GM12878 (cell line): ENCODE measurements around the gene ZNF581. TPM values are rescaled to one million over a fixed set of nuclear protein-coding genes. Genes with fewer than 3 reads are reported as not detected.
A peak's percentile ranks its signal among the peaks of the same experiment; 100 is the strongest.

Experiments used
- ATAC-seq: fragments of 200-7000 bp; cut with Tn5 transposase; 3 replicates; pipeline ENCODE4 v1.9.1; 2020; ENCODE audit warnings: mild to moderate bottlenecking, moderate library complexity
- BruUV-seq: library from RNA; stranded (reverse); fragments of 400-500 nt; replicated peaks from 2 replicates; lab custom pipeline; 2021; lab: Mats Ljungman, UMichigan
- CTCF ChIA-PET: fragments of 300-600 bp; sonication (Branson Sonifier 250); formaldehyde crosslinking; extraction: SDS; loops from one replicate; lab custom pipeline; 2021; ENCODE audit warnings: inconsistent platforms; lab: Yijun Ruan, JAX
- POLR2A ChIA-PET: fragments of 350-600 bp; formaldehyde crosslinking; extraction: SDS; loops from one replicate; lab custom pipeline; 2021; ENCODE audit warnings: inconsistent platforms; lab: Charles Lee
- RAD21 ChIA-PET: fragments of 300-600 bp; sonication (Branson Sonifier 250); formaldehyde crosslinking; loops from one replicate; lab custom pipeline; 2023; ENCODE audit warnings: antibody characterized with exemption; ENCODE audit not compliant: unreplicated experiment; lab: Charles Lee
- SMC1A ChIA-PET: fragments of 300-600 bp; sonication (Branson Sonifier 250); formaldehyde crosslinking; loops from one replicate; lab custom pipeline; 2023; ENCODE audit not compliant: unreplicated experiment, uncharacterized antibody; lab: Charles Lee
- DNase-seq: peaks from one replicate; pipeline ENCODE4 v3.0.0-alpha.2; 2011; ENCODE audit warnings: low read depth, low spot score
- FAIRE-seq: peaks from 3 replicates; lab custom pipeline; 2011; peaks lifted over from hg19 to GRCh38; lab: Jason Lieb, UNC
- H2AFZ ChIP-seq: 2 replicates; pipeline ENCODE4 v1.6.0; 2011; ENCODE audit warnings: low read depth, low read length, control low read depth; ENCODE audit not compliant: control insufficient read depth
- H3K27ac ChIP-seq: 2 replicates; pipeline ENCODE4 v1.5.1; 2011; ENCODE audit warnings: control low read depth; ENCODE audit not compliant: control insufficient read depth, insufficient read depth
- H3K27me3 ChIP-seq, 2 experiments: replicated peaks in 1 of 2; 2 replicates each; pipeline versions ENCODE4 v1.6.0 to v1.6.1; 2011; ENCODE audit warnings: low read length in 1 of 2; ENCODE audit not compliant: control insufficient read depth in 2 of 2, insufficient read depth in 2 of 2
- H3K36me3 ChIP-seq, 2 experiments: 2 replicates each; pipeline ENCODE4 v1.5.1; 2011; ENCODE audit warnings: low read length in 1 of 2; ENCODE audit not compliant: control insufficient read depth in 2 of 2, insufficient read depth in 2 of 2
- H3K4me1 ChIP-seq: 2 replicates; pipeline ENCODE4 v1.6.1; 2011; ENCODE audit warnings: mild to moderate bottlenecking, low read length, moderate library complexity, mixed read lengths; ENCODE audit not compliant: control insufficient read depth, insufficient read depth
- H3K4me2 ChIP-seq: 2 replicates; pipeline ENCODE4 v1.6.0; 2011; ENCODE audit warnings: control low read depth; ENCODE audit not compliant: control insufficient read depth, insufficient read depth
- H3K4me3 ChIP-seq: fragments of 200-600 bp; sonication (generic); 2 replicates; pipeline ENCODE4 v1.5.1; 2016
- H3K79me2 ChIP-seq: 2 replicates; pipeline ENCODE4 v1.6.0; 2011; ENCODE audit warnings: low read length; ENCODE audit not compliant: control insufficient read depth, insufficient read depth
- H3K9ac ChIP-seq: 2 replicates; pipeline ENCODE4 v1.8.0; 2011; ENCODE audit warnings: low read length, control low read depth, mixed read lengths; ENCODE audit not compliant: control insufficient read depth, insufficient read depth
- H3K9me3 ChIP-seq: replicated peaks from 3 replicates; pipeline ENCODE4 v1.5.1; 2011; ENCODE audit warnings: mild to moderate bottlenecking, low read length; ENCODE audit not compliant: control insufficient read depth, insufficient read depth
- H4K20me1 ChIP-seq: 2 replicates; pipeline ENCODE4 v1.6.0; 2011; ENCODE audit not compliant: control insufficient read depth, insufficient read depth
- ASH2L ChIP-seq: fragments of 300-600, 200-600 bp; sonication (generic); IDR thresholded peaks from 2 replicates; pipeline ENCODE4 v1.6.1; 2017; ENCODE audit warnings: low read depth, mild to moderate bottlenecking, borderline replicate concordance
- BACH1 ChIP-seq: fragments of 450-650 bp; IDR thresholded peaks from 2 replicates; pipeline ENCODE4 v1.6.1; 2017; ENCODE audit warnings: mild to moderate bottlenecking, borderline replicate concordance
- FOXM1 ChIP-seq: IDR thresholded peaks from 2 replicates; pipeline ENCODE4 v1.6.1; 2012; ENCODE audit warnings: low read depth, mild to moderate bottlenecking, inconsistent platforms, low read length, moderate library complexity
- PAX5 ChIP-seq: IDR thresholded peaks from 2 replicates; pipeline ENCODE4 v1.6.1; 2011; ENCODE audit warnings: low read depth, low read length, borderline replicate concordance
- POLR2AphosphoS5 ChIP-seq: IDR thresholded peaks from 2 replicates; pipeline ENCODE4 v1.6.1; 2011; ENCODE audit warnings: mild to moderate bottlenecking, low read length, inconsistent platforms
- RUNX3 ChIP-seq: IDR thresholded peaks from 2 replicates; pipeline ENCODE4 v1.6.1; 2012; ENCODE audit warnings: low read length, inconsistent platforms
- TARDBP ChIP-seq: IDR thresholded peaks from 2 replicates; pipeline ENCODE4 v1.6.1; 2016; ENCODE audit warnings: borderline replicate concordance
- TCF3 ChIP-seq: IDR thresholded peaks from 2 replicates; pipeline ENCODE4 v1.6.1; 2012; ENCODE audit warnings: low read depth, mild to moderate bottlenecking, low read length, borderline replicate concordance; ENCODE audit not compliant: insufficient read depth
- ZNF207 ChIP-seq: fragments of 450-650 bp; IDR thresholded peaks from 2 replicates; pipeline ENCODE4 v1.6.1; 2014; ENCODE audit warnings: antibody characterized with exemption, mild to moderate bottlenecking, borderline replicate concordance
- ZNF384 ChIP-seq: IDR thresholded peaks from 2 replicates; pipeline ENCODE4 v1.6.1; 2012; ENCODE audit warnings: low read depth, mild to moderate bottlenecking, low read length, improper control_type of control experiment, borderline replicate concordance
- WGBS: methylation state at CpG from one replicate; pipeline ENCODE4 v1.1.6; 2016; ENCODE audit warnings: low lambda C conversion rate; ENCODE audit not compliant: insufficient replicate concordance, insufficient coverage; ENCODE audit errors: missing lambda C conversion rate; 5-methylcytosine and 5-hydroxymethylcytosine counted together
- in situ Hi-C: fragments of 300-500 bp; cut with MboI; formaldehyde crosslinking; loops from 9 replicates; pipeline ENCODE4 v1.14.3; 2018; ENCODE audit warnings: mixed read lengths
- intact Hi-C: fragments of 100-400 bp; cut with micrococcal nuclease; formaldehyde crosslinking; loops from one replicate; pipeline ENCODE4 v1.14.2; 2022; ENCODE audit not compliant: unreplicated experiment
- polyA plus RNA-seq, 11 experiments: library from polyadenylated mRNA; depleted of rRNA in 4 of 11; unstranded in 6 of 11; stranded (reverse) in 5 of 11; fragments of >200 nt; fragmentation: Nextera tagmentation in 4 of 11; fragmentation: Illumina TruSeq in 1 of 11; extraction: Ambion mirVana in 4 of 11; extraction: Trizol in 1 of 11; gene quantifications; 1 replicate in 1 of 11; 2 replicates in 10 of 11; pipeline versions ENCODE4 v1.2.1 to v1.2.3, GENCODE V29; 2011 to 2016; ENCODE audit warnings: inconsistent platforms in 2 of 11, missing spikeins in 2 of 11, low read depth in 1 of 11
- total RNA-seq, 4 experiments: library from RNA; depleted of rRNA in 3 of 4; stranded (reverse); fragments of >200 nt in 3 of 4; fragmentation: Illumina TruSeq in 1 of 4; extraction: Trizol in 1 of 4; gene quantifications; 2 replicates each; pipeline versions ENCODE4 v1.2.1 to v1.2.3, GENCODE V29; 2013 to 2021
- TF ChIP-seq, protein P1 (sequence below): fragments of 450-650 bp; IDR thresholded peaks from 2 replicates; pipeline ENCODE4 v1.6.1; 2017; ENCODE audit warnings: antibody characterized with exemption, mild to moderate bottlenecking, moderate library complexity

ZNF581 gene
- total and polyA plus RNA-seq, 10 of the 15 experiments (the other 5 are each of a cell fraction or from before 2014, with no cell fraction given) = 4.7 to 45.4 (median 22.2) TPM

DNA sequence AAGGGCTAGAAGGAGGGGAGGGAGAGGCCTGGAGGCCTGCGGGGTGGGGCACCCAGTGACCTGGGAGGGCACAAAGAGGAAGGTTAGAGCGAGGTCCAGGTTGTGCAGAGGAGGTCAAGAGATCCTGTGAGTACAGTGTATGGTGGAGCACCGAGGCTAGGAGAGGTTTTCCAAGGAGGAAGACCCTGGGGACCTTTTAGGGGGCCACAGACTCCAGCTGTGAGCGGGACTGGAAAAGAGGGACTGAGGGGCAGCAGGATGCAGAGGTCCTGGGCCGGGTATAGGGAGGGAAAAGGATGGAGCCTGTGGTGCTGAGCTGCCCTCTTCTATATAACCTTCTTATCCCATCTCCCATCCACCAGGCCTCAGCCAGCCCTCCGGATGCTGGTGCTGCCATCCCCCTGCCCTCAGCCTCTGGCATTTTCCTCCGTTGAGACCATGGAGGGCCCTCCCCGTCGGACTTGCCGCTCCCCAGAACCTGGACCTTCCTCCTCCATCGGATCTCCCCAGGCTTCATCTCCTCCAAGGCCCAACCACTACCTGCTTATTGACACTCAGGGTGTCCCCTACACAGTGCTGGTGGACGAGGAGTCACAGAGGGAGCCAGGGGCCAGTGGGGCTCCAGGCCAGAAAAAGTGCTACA, 863 bp downstream of the ZNF581 start:
- ATAC-seq = no peak
- CTCF ChIA-PET = interaction anchor here (1.3 to 2.3 kb wide), 3 partner anchors 10 to 27 kb away, joined by 3 to 12 read pairs (median 3); partner anchors contain the start of gene U2AF2
- Histone ChIP-seq H3K9ac (peak overlapping the region; percentile 86), H3K4me1 (peaks cover 31% of the 10 kb centered on the region), H3K4me2 (peak overlapping the region; percentile 91), H2AFZ (no peak overlapping the region), H3K79me2 (peaks cover 65% of the 10 kb centered on the region), H3K36me3 (0 out of 4 replicates have a peak, but pooled peaks cover 0 to 2% of the 10 kb centered on the region in 2 experiments), H4K20me1 (no peaks in the 10 kb centered on the region), H3K27me3 (no peaks in the 10 kb centered on the region), H3K4me3 (peak overlapping the region; percentile 95), H3K27ac (peak overlapping the region; percentile 64), H3K9me3 (no peaks in the 10 kb centered on the region)
- POLR2A ChIA-PET = interaction anchor here (2.1 kb wide), 1 partner anchor 10 kb away, joined by 10 read pairs; the partner anchor contains the start of gene U2AF2
- DNase-seq = no peak
- BruUV-seq = no TSS peak
- TF ChIP-seq POLR2AphosphoS5 (peak; percentile 21; the same call in 1 of the 2 replicates), ZNF384 (no peak)
- intact Hi-C loops = loop anchor here (5.0 kb wide), 2 partner anchors 33 to 42 kb away; partner anchors contain the start of genes EPN1 and ZNF524
- SMC1A ChIA-PET = no interaction called here
- RAD21 ChIA-PET = interaction anchor here (2.4 kb wide), 1 partner anchor 10 kb away, joined by 10 read pairs; the partner anchor contains the start of gene U2AF2
- WGBS = under 1% methylated on average over 12 of the region's 12 CpGs
- in situ Hi-C loops = no loop called here
- FAIRE-seq = no peak

DNA sequence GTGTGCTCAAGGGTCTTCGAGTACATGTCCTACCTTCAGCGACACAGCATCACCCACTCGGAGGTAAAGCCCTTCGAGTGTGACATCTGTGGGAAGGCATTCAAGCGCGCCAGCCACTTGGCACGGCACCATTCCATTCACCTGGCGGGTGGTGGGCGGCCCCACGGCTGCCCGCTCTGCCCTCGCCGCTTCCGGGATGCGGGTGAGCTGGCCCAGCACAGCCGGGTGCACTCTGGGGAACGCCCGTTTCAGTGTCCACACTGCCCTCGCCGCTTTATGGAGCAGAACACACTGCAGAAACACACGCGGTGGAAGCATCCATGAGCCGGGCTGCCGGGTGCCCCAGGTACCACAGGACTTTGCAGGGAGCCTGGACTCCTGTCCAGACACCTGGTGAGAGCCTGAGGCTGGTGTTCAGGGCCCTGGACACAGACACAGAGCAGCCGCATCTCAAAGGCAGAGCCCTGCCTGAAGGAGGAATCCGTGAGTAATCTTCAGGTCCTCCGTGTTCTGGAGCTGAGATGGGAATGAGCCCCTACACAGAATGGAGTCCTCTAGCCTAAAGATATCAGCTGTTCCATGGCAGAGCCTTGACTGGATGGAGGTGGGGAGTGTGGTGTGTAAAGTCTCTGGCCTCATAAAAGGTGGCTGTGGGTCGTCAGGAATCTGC, 1.5 kb downstream of the ZNF581 start:
- TSS peak; percentile 31 for BruUV-seq
- Histone ChIP-seq H3K4me1 (peaks cover 25% of the 10 kb centered on the region), H3K36me3 (0 out of 4 replicates have a peak, but pooled peaks cover 0 to 2% of the 10 kb centered on the region in 2 experiments), H2AFZ (no peak overlapping the region), H3K4me2 (peak overlapping the region; percentile 91), H3K4me3 (peak overlapping the region; percentile 95), H3K9ac (peak overlapping the region; percentile 86; the same call in 1 of the 2 replicates), H4K20me1 (no peaks in the 10 kb centered on the region), H3K27ac (peak overlapping the region; percentile 64), H3K27me3 (no peaks in the 10 kb centered on the region), H3K79me2 (peaks cover 64% of the 10 kb centered on the region), H3K9me3 (no peaks in the 10 kb centered on the region)
- DNase-seq (no peak), ATAC-seq (no peak), FAIRE-seq (no peak)
- RAD21 ChIA-PET = interaction anchor here (0.7 kb wide), 1 partner anchor 38 kb away, joined by 3 read pairs; no protein-coding TSS in a partner anchor
- intact Hi-C loops = loop anchor here (5.0 kb wide), 2 partner anchors 32 to 43 kb away; partner anchors contain the start of genes EPN1 and ZNF524
- in situ Hi-C loops = no loop called here
- WGBS = 8% methylated on average over 23 of the region's 28 CpGs
- CTCF ChIA-PET = interaction anchor here (1.3 to 4.6 kb wide), 4 partner anchors 9 to 27 kb away, joined by 3 to 52 read pairs (median 8); partner anchors contain the start of gene U2AF2
- POLR2A ChIA-PET = interaction anchor here (0.6 to 2.1 kb wide), 2 partner anchors 10 to 1184 kb away, joined by 3 to 10 read pairs; partner anchors contain the start of gene U2AF2
- SMC1A ChIA-PET = interaction anchor here (0.7 kb wide), 1 partner anchor 12 kb away, joined by 3 read pairs; no protein-coding TSS in a partner anchor
- TF ChIP-seq TARDBP (no peak), TCF3 (0 out of 2 replicates have a peak, but pooled peaks have one; percentile 10), PAX5 (0 out of 2 replicates have a peak, but pooled peaks have one; percentile 15), BACH1 (no peak), ASH2L (no peak), FOXM1 (no peak), RUNX3 (0 out of 2 replicates have a peak, but pooled peaks have one; percentile 15), ZNF207 (no peak)
- TF ChIP-seq, protein P1, sequence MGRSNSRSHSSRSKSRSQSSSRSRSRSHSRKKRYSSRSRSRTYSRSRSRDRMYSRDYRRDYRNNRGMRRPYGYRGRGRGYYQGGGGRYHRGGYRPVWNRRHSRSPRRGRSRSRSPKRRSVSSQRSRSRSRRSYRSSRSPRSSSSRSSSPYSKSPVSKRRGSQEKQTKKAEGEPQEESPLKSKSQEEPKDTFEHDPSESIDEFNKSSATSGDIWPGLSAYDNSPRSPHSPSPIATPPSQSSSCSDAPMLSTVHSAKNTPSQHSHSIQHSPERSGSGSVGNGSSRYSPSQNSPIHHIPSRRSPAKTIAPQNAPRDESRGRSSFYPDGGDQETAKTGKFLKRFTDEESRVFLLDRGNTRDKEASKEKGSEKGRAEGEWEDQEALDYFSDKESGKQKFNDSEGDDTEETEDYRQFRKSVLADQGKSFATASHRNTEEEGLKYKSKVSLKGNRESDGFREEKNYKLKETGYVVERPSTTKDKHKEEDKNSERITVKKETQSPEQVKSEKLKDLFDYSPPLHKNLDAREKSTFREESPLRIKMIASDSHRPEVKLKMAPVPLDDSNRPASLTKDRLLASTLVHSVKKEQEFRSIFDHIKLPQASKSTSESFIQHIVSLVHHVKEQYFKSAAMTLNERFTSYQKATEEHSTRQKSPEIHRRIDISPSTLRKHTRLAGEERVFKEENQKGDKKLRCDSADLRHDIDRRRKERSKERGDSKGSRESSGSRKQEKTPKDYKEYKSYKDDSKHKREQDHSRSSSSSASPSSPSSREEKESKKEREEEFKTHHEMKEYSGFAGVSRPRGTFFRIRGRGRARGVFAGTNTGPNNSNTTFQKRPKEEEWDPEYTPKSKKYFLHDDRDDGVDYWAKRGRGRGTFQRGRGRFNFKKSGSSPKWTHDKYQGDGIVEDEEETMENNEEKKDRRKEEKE = no peak
